Neural cell (in vitro differentiated cells): Measurements from ENCODE around the gene OLFM1. TPM values are rescaled to one million over a fixed set of nuclear protein-coding genes. Genes with fewer than 3 reads are reported as not detected.

Experiments
- H2AFZ ChIP-seq: fragments of 200-600, 300-800 bp; sonication (generic), shearing (Covaris generic); 2 replicates; pipeline ENCODE4 v1.6.0; 2014; ENCODE audit warnings: low read depth, mild to moderate bottlenecking, antibody characterized with exemption, low read length, moderate library complexity
- H3F3A ChIP-seq: fragments of 200-600 bp; shearing (Covaris generic); 2 replicates; pipeline ENCODE4 v1.6.1; 2016; ENCODE audit warnings: mild to moderate bottlenecking, moderate library complexity, mixed read lengths, antibody characterized with exemption, low read length; ENCODE audit not compliant: insufficient read depth, poor library complexity, severe bottlenecking
- H3K27ac ChIP-seq: fragments of 200-600, 300-800 bp; sonication (generic), shearing (Covaris generic); 2 replicates; pipeline ENCODE4 v1.5.1; 2014; ENCODE audit warnings: mild to moderate bottlenecking, low read length, moderate library complexity
- H3K27me3 ChIP-seq: fragments of 300-800, 200-600 bp; sonication (generic), shearing (Covaris generic); 2 replicates; pipeline ENCODE4 v1.6.0; 2014; ENCODE audit warnings: mild to moderate bottlenecking, low read depth, low read length, moderate library complexity; ENCODE audit not compliant: insufficient read depth
- H3K36me3 ChIP-seq: fragments of 300-800, 200-600 bp; sonication (generic), shearing (Covaris generic); 2 replicates; pipeline ENCODE4 v1.5.1; 2014; ENCODE audit warnings: mild to moderate bottlenecking, antibody characterized with exemption, low read length, moderate library complexity; ENCODE audit not compliant: insufficient read depth
- H3K4me2 ChIP-seq: fragments of 300-800, 200-600 bp; sonication (generic), shearing (Covaris generic); 2 replicates; pipeline ENCODE4 v1.6.0; 2014; ENCODE audit warnings: mild to moderate bottlenecking, low read length
- H3K4me3 ChIP-seq: fragments of 300-800, 200-600 bp; sonication (generic), shearing (Covaris generic); 2 replicates; pipeline ENCODE4 v1.5.1; 2014; ENCODE audit warnings: mild to moderate bottlenecking, low read length, moderate library complexity
- H3K79me2 ChIP-seq: fragments of 200-600 bp; shearing (Covaris generic); replicated peaks from 2 replicates; pipeline ENCODE4 v1.6.0; 2014; ENCODE audit warnings: mild to moderate bottlenecking, low read length, moderate library complexity; ENCODE audit not compliant: insufficient read depth
- H3K9ac ChIP-seq: fragments of 300-800, 200-600 bp; sonication (generic), shearing (Covaris generic); 2 replicates; pipeline ENCODE4 v1.6.1; 2016; ENCODE audit warnings: mild to moderate bottlenecking, low read length, mixed read lengths
- H3K9me2 ChIP-seq: fragments of 200-600 bp; shearing (Covaris generic); 2 replicates; pipeline ENCODE4 v1.6.1; 2016; ENCODE audit warnings: mild to moderate bottlenecking, low read length, mixed read lengths; ENCODE audit not compliant: insufficient read depth
- H3K9me3 ChIP-seq: fragments of 200-600, 300-800 bp; sonication (generic), shearing (Covaris generic); 2 replicates; pipeline ENCODE4 v1.6.1; 2016; ENCODE audit warnings: mild to moderate bottlenecking, mixed run types, low read length, moderate library complexity, mixed read lengths
- H4K20me1 ChIP-seq: fragments of 200-600 bp; shearing (Covaris generic); 2 replicates; pipeline ENCODE4 v1.6.1; 2016; ENCODE audit warnings: mild to moderate bottlenecking, mixed run types; ENCODE audit not compliant: insufficient read depth
- EP300 ChIP-seq: fragments of 450-650 bp; conservative IDR thresholded peaks from 2 replicates; pipeline ENCODE4 v1.6.1; 2014; ENCODE audit warnings: antibody characterized with exemption, mild to moderate bottlenecking, moderate library complexity; ENCODE audit not compliant: poor library complexity, severe bottlenecking
- EZH2 ChIP-seq: fragments of 200-600, 300-800 bp; shearing (Covaris generic), sonication (generic); IDR thresholded peaks from 2 replicates; pipeline ENCODE4 v1.6.1; 2014; ENCODE audit warnings: antibody characterized with exemption, low read length, borderline replicate concordance, mild to moderate bottlenecking; ENCODE audit not compliant: insufficient read depth, poor library complexity, severe bottlenecking
- MXI1 ChIP-seq: fragments of 450-650 bp; conservative IDR thresholded peaks from 2 replicates; pipeline ENCODE4 v1.6.1; 2014; ENCODE audit warnings: antibody characterized with exemption, mild to moderate bottlenecking; ENCODE audit not compliant: poor library complexity, severe bottlenecking
- POLR2AphosphoS5 ChIP-seq: IDR thresholded peaks from 2 replicates; pipeline ENCODE4 v1.6.1; 2012
- RAD21 ChIP-seq: fragments of 450-650 bp; conservative IDR thresholded peaks from 2 replicates; pipeline ENCODE4 v1.6.1; 2014; ENCODE audit warnings: antibody characterized with exemption, mild to moderate bottlenecking, moderate library complexity
- SMC3 ChIP-seq: fragments of 450-650 bp; conservative IDR thresholded peaks from 2 replicates; pipeline ENCODE4 v1.6.1; 2014; ENCODE audit warnings: antibody characterized with exemption, mild to moderate bottlenecking, moderate library complexity; ENCODE audit not compliant: poor library complexity
- TAF1 ChIP-seq: IDR thresholded peaks from 2 replicates; pipeline ENCODE4 v1.6.1; 2012; ENCODE audit warnings: low read depth
- polyA plus RNA-seq: library from polyadenylated mRNA; depleted of rRNA; stranded (reverse); fragments of >200 nt; gene quantifications from 2 replicates; pipeline ENCODE4 v1.2.3, GENCODE V29; 2014
- TF ChIP-seq, protein P1 (sequence below): IDR thresholded peaks from 2 replicates; pipeline ENCODE4 v1.6.1; 2012; ENCODE audit warnings: borderline replicate concordance
- TF ChIP-seq, protein P2 (sequence below): fragments of 450-650 bp; IDR thresholded peaks from 2 replicates; pipeline ENCODE4 v1.5.1; 2014; ENCODE audit warnings: antibody characterized with exemption, mild to moderate bottlenecking, moderate library complexity; ENCODE audit not compliant: poor library complexity, severe bottlenecking

OLFM1 gene
- polyA plus RNA-seq, 1 donor from 2014 or later: 102 TPM

GRCh38 chr9:135077497-135078200 is 9.8 kb upstream of the OLFM1 start:
- TF ChIP-seq SMC3: no peak
- TF ChIP-seq, protein P1, sequence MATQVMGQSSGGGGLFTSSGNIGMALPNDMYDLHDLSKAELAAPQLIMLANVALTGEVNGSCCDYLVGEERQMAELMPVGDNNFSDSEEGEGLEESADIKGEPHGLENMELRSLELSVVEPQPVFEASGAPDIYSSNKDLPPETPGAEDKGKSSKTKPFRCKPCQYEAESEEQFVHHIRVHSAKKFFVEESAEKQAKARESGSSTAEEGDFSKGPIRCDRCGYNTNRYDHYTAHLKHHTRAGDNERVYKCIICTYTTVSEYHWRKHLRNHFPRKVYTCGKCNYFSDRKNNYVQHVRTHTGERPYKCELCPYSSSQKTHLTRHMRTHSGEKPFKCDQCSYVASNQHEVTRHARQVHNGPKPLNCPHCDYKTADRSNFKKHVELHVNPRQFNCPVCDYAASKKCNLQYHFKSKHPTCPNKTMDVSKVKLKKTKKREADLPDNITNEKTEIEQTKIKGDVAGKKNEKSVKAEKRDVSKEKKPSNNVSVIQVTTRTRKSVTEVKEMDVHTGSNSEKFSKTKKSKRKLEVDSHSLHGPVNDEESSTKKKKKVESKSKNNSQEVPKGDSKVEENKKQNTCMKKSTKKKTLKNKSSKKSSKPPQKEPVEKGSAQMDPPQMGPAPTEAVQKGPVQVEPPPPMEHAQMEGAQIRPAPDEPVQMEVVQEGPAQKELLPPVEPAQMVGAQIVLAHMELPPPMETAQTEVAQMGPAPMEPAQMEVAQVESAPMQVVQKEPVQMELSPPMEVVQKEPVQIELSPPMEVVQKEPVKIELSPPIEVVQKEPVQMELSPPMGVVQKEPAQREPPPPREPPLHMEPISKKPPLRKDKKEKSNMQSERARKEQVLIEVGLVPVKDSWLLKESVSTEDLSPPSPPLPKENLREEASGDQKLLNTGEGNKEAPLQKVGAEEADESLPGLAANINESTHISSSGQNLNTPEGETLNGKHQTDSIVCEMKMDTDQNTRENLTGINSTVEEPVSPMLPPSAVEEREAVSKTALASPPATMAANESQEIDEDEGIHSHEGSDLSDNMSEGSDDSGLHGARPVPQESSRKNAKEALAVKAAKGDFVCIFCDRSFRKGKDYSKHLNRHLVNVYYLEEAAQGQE: peak; percentile 22
- Histone ChIP-seq H3K9ac (no peak overlapping the region), H3K79me2 (no peaks in the 10 kb centered on the region), H4K20me1 (no peaks in the 10 kb centered on the region), H3K27ac (no peak overlapping the region), H3K27me3 (no peaks in the 10 kb centered on the region), H3F3A (no peaks in the 10 kb centered on the region), H2AFZ (no peak overlapping the region), H3K9me2 (no peaks in the 10 kb centered on the region), H3K4me3 (peak overlapping the region; percentile 85), H3K4me2 (no peak overlapping the region), H3K36me3 (no peaks in the 10 kb centered on the region), H3K9me3 (peaks cover 7% of the 10 kb centered on the region)

DNA sequence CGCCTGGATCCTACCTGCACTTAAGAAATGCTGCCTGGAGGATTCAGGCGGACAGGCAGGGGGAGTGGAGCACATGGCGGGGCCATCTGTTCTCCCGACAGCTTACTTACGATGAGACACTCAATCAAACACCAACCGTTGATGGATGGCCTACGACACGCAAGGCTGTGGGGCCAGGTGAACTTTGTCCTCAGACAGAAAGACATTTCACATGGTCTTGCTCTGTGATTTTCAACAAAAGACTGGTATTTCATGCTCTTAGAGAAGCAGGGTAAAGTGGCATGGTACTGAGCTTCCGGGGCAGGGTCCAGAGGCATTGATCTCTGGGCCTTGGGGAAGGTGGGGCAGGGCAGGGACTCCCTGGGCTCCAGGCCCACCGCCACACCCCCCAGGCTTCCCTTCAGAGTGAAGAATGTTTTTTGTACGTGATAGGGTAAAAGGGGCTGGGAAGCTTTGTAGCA is 9.1 kb upstream of the OLFM1 start:
- no peak overlapping the region for H2AFZ ChIP-seq
- TF ChIP-seq MXI1: no peak
- TF ChIP-seq POLR2AphosphoS5: no peak
- no peak for TF ChIP-seq EP300
- H3K27me3 ChIP-seq: no peaks in the 10 kb centered on the region
- H3K4me3 ChIP-seq: no peak overlapping the region
- H3F3A ChIP-seq: no peaks in the 10 kb centered on the region
- H3K36me3 ChIP-seq: no peaks in the 10 kb centered on the region
- no peak overlapping the region for H3K27ac ChIP-seq
- no peak overlapping the region for H3K9ac ChIP-seq
- H3K79me2 ChIP-seq: no peaks in the 10 kb centered on the region
- H3K9me2 ChIP-seq: no peaks in the 10 kb centered on the region
- H3K4me2 ChIP-seq: no peak overlapping the region
- H4K20me1 ChIP-seq: no peaks in the 10 kb centered on the region
- peaks cover 7% of the 10 kb centered on the region for H3K9me3 ChIP-seq

- TF ChIP-seq, protein P1: no peak
- no peak for TF ChIP-seq RAD21
- no peak for TF ChIP-seq EZH2
- no peak for TF ChIP-seq POLR2AphosphoS5
- TF ChIP-seq TAF1: no peak
- no peak for TF ChIP-seq SMC3
- TF ChIP-seq MXI1: no peak
- TF ChIP-seq EP300: no peak
- TF ChIP-seq, protein P2, sequence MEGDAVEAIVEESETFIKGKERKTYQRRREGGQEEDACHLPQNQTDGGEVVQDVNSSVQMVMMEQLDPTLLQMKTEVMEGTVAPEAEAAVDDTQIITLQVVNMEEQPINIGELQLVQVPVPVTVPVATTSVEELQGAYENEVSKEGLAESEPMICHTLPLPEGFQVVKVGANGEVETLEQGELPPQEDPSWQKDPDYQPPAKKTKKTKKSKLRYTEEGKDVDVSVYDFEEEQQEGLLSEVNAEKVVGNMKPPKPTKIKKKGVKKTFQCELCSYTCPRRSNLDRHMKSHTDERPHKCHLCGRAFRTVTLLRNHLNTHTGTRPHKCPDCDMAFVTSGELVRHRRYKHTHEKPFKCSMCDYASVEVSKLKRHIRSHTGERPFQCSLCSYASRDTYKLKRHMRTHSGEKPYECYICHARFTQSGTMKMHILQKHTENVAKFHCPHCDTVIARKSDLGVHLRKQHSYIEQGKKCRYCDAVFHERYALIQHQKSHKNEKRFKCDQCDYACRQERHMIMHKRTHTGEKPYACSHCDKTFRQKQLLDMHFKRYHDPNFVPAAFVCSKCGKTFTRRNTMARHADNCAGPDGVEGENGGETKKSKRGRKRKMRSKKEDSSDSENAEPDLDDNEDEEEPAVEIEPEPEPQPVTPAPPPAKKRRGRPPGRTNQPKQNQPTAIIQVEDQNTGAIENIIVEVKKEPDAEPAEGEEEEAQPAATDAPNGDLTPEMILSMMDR: no peak
- no peak overlapping the region for H3K4me2 ChIP-seq
- no peaks in the 10 kb centered on the region for H4K20me1 ChIP-seq
Measured at GRCh38 chr9:135079018-135079417, 8.4 kb upstream of the OLFM1 start.

More at GRCh38 chr9:135079018-135079417, 8.4 kb upstream of the OLFM1 start:
- Histone ChIP-seq H3K36me3 (no peaks in the 10 kb centered on the region), H3K79me2 (no peaks in the 10 kb centered on the region), H3K27ac (no peak overlapping the region), H3K9me3 (peaks cover 7% of the 10 kb centered on the region), H3K9me2 (no peaks in the 10 kb centered on the region), H3K4me3 (no peak overlapping the region), H3F3A (no peaks in the 10 kb centered on the region), H3K27me3 (no peaks in the 10 kb centered on the region), H3K9ac (no peak overlapping the region), H2AFZ (no peak overlapping the region)
